ENCODE data around the gene PALMD.

Gene PALMD

GRCh38 chr1:99731384-99731783, 85.5 kb downstream of the PALMD start:
- no peak overlapping the region for H3K27ac ChIP-seq (ENCODE audit: insufficient read depth, low read length, poor library complexity, severe bottlenecking)
- DNase-seq: no peak
- H3K4me3 ChIP-seq (ENCODE audit: insufficient read depth, low read depth, low read length, poor library complexity, severe bottlenecking): no peak overlapping the region
- no peaks in the 10 kb centered on the region for H3K4me1 ChIP-seq (ENCODE audit: control insufficient read depth, insufficient read depth, low read length, poor library complexity, severe bottlenecking)
- H3K36me3 ChIP-seq (ENCODE audit: control insufficient read depth, insufficient read depth, low read length): no peaks in the 10 kb centered on the region
- H3K9me3 ChIP-seq (ENCODE audit: control insufficient read depth, low read length): no peaks in the 10 kb centered on the region
- H3K27me3 ChIP-seq (replicated peaks; ENCODE audit: control insufficient read depth, insufficient read depth, low read length, poor library complexity, severe bottlenecking): no peaks in the 10 kb centered on the region

GRCh38 chr1:99735852-99736251, 89.9 kb downstream of the PALMD start:
- no peaks in the 10 kb centered on the region for H3K9me3 ChIP-seq (ENCODE audit: control insufficient read depth, low read length)
- no peaks in the 10 kb centered on the region for H3K36me3 ChIP-seq (ENCODE audit: control insufficient read depth, insufficient read depth, low read length)
- no peak for DNase-seq
- no peaks in the 10 kb centered on the region for H3K27me3 ChIP-seq (replicated peaks; ENCODE audit: control insufficient read depth, insufficient read depth, low read length, poor library complexity, severe bottlenecking)
- H3K4me3 ChIP-seq (ENCODE audit: insufficient read depth, low read depth, low read length, poor library complexity, severe bottlenecking): no peak overlapping the region
- H3K27ac ChIP-seq (ENCODE audit: insufficient read depth, low read length, poor library complexity, severe bottlenecking): no peak overlapping the region
- H3K4me1 ChIP-seq (ENCODE audit: control insufficient read depth, insufficient read depth, low read length, poor library complexity, severe bottlenecking): no peaks in the 10 kb centered on the region

- no peak for DNase-seq
- Histone ChIP-seq H3K27me3 (replicated peaks; ENCODE audit: control insufficient read depth, insufficient read depth, low read length, poor library complexity, severe bottlenecking) (no peaks in the 10 kb centered on the region), H3K36me3 (ENCODE audit: control insufficient read depth, insufficient read depth, low read length) (no peaks in the 10 kb centered on the region)
Observed at GRCh38 chr1:99737016-99737415, 91.1 kb downstream of the PALMD start.

GRCh38 chr1:99738858-99739465, 93.0 kb downstream of the PALMD start:
- Histone ChIP-seq H3K4me3 (ENCODE audit: insufficient read depth, low read depth, low read length, poor library complexity, severe bottlenecking) (no peak overlapping the region), H3K4me1 (ENCODE audit: control insufficient read depth, insufficient read depth, low read length, poor library complexity, severe bottlenecking) (no peaks in the 10 kb centered on the region), H3K36me3 (ENCODE audit: control insufficient read depth, insufficient read depth, low read length) (no peaks in the 10 kb centered on the region), H3K27me3 (replicated peaks; ENCODE audit: control insufficient read depth, insufficient read depth, low read length, poor library complexity, severe bottlenecking) (no peaks in the 10 kb centered on the region), H3K9me3 (ENCODE audit: control insufficient read depth, low read length) (no peaks in the 10 kb centered on the region), H3K27ac (ENCODE audit: insufficient read depth, low read length, poor library complexity, severe bottlenecking) (no peak overlapping the region)
- no peak for DNase-seq

More at GRCh38 chr1:99737016-99737415, 91.1 kb downstream of the PALMD start:
- Histone ChIP-seq H3K4me1 (ENCODE audit: control insufficient read depth, insufficient read depth, low read length, poor library complexity, severe bottlenecking) (no peaks in the 10 kb centered on the region), H3K9me3 (ENCODE audit: control insufficient read depth, low read length) (no peaks in the 10 kb centered on the region), H3K27ac (ENCODE audit: insufficient read depth, low read length, poor library complexity, severe bottlenecking) (no peak overlapping the region), H3K4me3 (ENCODE audit: insufficient read depth, low read depth, low read length, poor library complexity, severe bottlenecking) (no peak overlapping the region)

GRCh38 chr1:99740141-99740540, 94.2 kb downstream of the PALMD start:
- no peak overlapping the region for H3K4me3 ChIP-seq (ENCODE audit: insufficient read depth, low read depth, low read length, poor library complexity, severe bottlenecking)
- H3K27me3 ChIP-seq (replicated peaks; ENCODE audit: control insufficient read depth, insufficient read depth, low read length, poor library complexity, severe bottlenecking): no peaks in the 10 kb centered on the region
- no peaks in the 10 kb centered on the region for H3K36me3 ChIP-seq (ENCODE audit: control insufficient read depth, insufficient read depth, low read length)
- H3K27ac ChIP-seq (ENCODE audit: insufficient read depth, low read length, poor library complexity, severe bottlenecking): no peak overlapping the region
- H3K9me3 ChIP-seq (ENCODE audit: control insufficient read depth, low read length): no peaks in the 10 kb centered on the region
- no peak for DNase-seq
- no peaks in the 10 kb centered on the region for H3K4me1 ChIP-seq (ENCODE audit: control insufficient read depth, insufficient read depth, low read length, poor library complexity, severe bottlenecking)

All from effector memory CD4-positive, alpha-beta T cell (primary cell).